AG09319 (cell line): ENCODE results near the gene CSNK1A1L.
"Not testable (repeated sequence)": the region's sequence is repeated elsewhere in the genome, so short reads cannot be mapped to it uniquely, and the experiment has no call there.

Source experiments
- DNase-seq: peaks from one replicate; pipeline ENCODE4 v3.0.0-alpha.2; 2010; ENCODE audit warnings: low read depth; ENCODE audit errors: extremely low read depth
- TF ChIP-seq, protein P1 (sequence below): IDR thresholded peaks from 2 replicates; pipeline ENCODE4 v1.5.1; 2011; ENCODE audit warnings: low read depth, mild to moderate bottlenecking, inconsistent platforms, low read length, moderate library complexity

CSNK1A1L gene

DNA sequence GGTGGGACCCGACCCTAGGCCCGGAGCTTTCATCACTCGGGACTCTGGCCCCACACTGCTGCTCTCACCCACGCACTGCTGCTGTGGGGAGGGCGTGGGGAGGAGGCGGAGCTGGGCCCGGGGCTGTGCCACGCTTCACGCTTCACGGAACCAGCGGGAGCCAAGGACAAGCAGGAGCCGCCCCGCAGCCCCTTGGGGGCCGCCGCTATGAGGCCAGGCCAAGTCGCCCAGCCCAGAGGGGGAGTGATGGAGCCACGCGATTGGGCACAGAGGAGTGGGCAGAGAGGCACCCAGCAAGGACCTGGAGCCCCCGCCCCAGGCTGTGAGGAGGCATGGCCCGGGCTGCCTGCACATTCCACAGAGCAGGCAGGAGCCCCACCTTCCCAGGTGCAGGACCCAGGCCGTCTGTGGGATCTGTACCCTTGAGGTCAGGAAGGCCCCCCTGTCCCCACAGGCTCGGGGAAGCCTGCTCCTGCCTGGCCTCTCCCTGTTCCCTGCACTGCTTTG, 35.8 kb downstream of the CSNK1A1L start:
- TF ChIP-seq, protein P1, sequence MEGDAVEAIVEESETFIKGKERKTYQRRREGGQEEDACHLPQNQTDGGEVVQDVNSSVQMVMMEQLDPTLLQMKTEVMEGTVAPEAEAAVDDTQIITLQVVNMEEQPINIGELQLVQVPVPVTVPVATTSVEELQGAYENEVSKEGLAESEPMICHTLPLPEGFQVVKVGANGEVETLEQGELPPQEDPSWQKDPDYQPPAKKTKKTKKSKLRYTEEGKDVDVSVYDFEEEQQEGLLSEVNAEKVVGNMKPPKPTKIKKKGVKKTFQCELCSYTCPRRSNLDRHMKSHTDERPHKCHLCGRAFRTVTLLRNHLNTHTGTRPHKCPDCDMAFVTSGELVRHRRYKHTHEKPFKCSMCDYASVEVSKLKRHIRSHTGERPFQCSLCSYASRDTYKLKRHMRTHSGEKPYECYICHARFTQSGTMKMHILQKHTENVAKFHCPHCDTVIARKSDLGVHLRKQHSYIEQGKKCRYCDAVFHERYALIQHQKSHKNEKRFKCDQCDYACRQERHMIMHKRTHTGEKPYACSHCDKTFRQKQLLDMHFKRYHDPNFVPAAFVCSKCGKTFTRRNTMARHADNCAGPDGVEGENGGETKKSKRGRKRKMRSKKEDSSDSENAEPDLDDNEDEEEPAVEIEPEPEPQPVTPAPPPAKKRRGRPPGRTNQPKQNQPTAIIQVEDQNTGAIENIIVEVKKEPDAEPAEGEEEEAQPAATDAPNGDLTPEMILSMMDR = no peak
- no peak for DNase-seq

GRCh38 chr13:37068962-37069361, 36.5 kb downstream of the CSNK1A1L start:
- TF ChIP-seq, protein P1 = peak; percentile 39
- DNase-seq = no peak

DNA sequence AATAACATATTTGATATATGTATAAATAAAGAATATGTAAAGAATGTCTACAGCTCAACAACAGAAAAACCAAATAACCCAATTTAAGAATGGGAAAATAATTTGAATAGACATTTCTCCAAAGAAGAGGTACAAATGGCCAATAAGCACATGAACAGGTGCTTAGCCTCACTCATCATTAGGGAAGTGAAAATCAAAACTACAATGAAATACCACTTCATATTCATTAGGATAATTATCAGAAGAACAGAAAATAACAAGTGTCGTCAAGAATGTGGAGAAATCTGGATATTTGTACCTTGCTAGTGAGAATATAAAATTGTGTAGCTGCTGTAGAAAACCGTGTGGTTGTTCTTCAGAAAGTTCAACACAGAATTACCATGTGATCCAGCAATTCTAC, 37.6 kb downstream of the CSNK1A1L start:
- no peak for DNase-seq
- TF ChIP-seq, protein P1 = no peak

DNA sequence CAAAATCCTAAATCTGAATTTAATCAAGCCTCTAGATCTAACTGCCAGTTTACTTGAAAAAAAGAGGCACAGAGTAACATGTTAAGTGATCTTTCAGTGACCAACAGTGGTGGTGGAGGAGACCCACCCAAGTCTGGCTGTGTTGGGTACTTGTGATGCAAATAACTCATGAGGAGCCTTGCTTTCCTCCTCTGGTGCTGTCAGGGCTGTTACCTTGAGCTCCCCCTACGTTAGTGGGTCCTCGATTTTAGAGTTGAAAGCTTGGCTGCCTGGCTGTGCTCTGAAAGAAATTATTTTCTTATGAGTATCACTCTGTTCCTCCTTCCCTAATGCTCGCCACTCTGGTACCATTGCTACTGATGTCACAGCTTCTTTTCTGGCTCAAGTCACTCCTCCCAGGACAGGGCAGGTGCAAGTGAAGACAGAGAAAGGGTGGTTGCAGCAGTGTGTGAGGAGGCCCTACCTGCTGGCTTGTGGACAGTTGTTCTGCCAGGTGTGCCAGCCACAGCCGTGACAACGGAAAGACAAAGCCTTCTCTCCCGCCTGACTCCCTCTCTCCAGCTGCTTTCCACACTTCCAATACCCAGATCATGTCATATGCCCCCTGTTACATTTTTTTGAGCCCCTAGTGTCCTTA, 39.5 kb downstream of the CSNK1A1L start:
- TF ChIP-seq, protein P1 = no peak
- no peak for DNase-seq

DNA sequence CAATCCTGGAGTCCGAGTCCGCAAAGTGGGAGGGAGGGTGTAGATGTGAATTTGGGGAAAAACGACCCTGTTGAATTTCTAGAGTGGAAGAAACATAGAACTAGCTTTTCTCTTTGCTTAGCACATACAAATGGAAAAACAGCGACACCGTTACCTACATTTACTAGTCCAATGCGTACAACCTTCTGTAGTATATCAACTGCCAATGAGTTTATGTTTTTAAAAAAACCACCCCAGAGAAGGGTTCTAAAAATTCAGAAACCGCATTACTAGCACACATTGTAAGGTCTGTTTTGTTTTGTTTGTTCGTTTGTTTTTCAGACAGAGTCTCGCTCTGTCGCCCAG, 45.6 kb downstream of the CSNK1A1L start:
- DNase-seq = no peak
- TF ChIP-seq, protein P1 = no peak

DNA sequence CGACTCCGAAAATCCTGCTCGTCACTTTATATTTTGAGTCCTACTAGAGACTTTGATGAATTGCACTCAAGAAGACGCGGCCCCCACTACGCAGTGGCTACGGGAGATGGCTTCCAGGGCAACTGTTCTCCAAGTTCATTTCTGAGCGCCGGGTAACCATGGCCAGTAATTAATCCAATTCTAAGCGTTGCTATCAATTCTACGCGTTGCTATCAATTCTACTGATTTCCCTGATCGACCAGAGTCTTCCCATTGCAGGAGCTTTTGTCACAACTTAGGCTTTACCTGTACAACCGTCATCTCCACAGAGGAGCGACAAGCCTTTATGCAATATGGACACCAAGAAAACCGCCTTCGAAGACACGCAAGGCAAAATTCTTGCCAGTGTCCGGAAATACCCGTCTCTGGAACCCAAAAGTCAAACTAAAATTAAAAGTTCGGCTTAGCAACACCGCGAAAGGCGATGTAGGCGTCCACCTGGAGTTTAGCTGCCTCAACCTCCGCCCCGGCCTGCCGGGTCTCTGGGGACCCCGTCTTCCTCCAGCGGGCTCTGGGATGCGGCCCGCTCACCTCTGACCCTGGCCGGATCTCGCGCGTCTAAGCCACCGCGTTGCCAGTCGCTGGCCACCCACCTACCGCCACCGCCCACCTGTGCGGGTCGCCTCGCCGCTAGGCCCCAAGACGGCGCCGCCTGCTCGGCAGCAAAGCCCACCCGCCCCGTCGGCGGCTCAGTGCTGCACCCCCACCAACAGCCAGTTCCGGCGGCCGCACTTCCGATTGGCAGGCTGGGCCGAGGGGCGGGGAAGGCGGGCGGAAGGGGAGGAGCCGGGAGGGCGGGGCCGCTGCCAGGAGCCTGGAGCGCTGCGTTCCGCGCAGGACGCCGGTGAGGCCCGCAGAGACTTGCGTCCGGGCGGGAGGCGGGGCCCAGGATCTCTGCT, 46.3 kb downstream of the CSNK1A1L start, which contains the start of gene SUPT20H:
TSS of gene SUPT20H (minus strand) at position 779 of the 938 bp plus-strand sequence. CDS start 8,198 bp downstream, outside the sequence.
- TF ChIP-seq, protein P1 = no peak
- DNase-seq = peak; percentile 70

GRCh38 chr13:37056228-37056627, 49.2 kb downstream of the CSNK1A1L start:
- DNase-seq = not testable (repeated sequence)
